H1 (cell line): Measurements from ENCODE around the gene MCM8. TPM values are rescaled to one million over a fixed set of nuclear protein-coding genes. Genes with fewer than 3 reads are reported as not detected.

Experiments used
- CTCF ChIA-PET: fragments of 300-600 bp; sonication (Branson Sonifier 250); formaldehyde crosslinking; loops from one replicate; lab custom pipeline; 2021; ENCODE audit not compliant: partially characterized antibody; lab: Charles Lee
- POLR2A ChIA-PET: fragments of 300-600 bp; sonication (Branson Sonifier 250); formaldehyde crosslinking; loops from one replicate; lab custom pipeline; 2021; ENCODE audit warnings: inconsistent platforms; ENCODE audit not compliant: partially characterized antibody; lab: Charles Lee
- DNase-seq, 2 experiments: peaks; one replicate each; pipeline versions ENCODE4 v3.0.0 to v3.0.0-alpha.2; 2010 to 2022; ENCODE audit warnings: low spot score in 2 of 2, low read depth in 1 of 2, mixed read lengths in 1 of 2
- FAIRE-seq: peaks from 2 replicates; lab custom pipeline; 2011; peaks lifted over from hg19 to GRCh38; lab: Jason Lieb, UNC
- H2AFZ ChIP-seq: 2 replicates; pipeline ENCODE4 v1.8.1; 2012; ENCODE audit warnings: low read length, inconsistent platforms
- H2AK5ac ChIP-seq: 2 replicates; pipeline ENCODE4 v1.6.1; 2013; ENCODE audit warnings: low read depth, low read length
- H2BK120ac ChIP-seq: replicated peaks from 2 replicates; pipeline ENCODE3; 2013; ENCODE audit warnings: low read depth, low read length, inconsistent platforms
- H2BK12ac ChIP-seq: 2 replicates; pipeline ENCODE4 v1.6.1; 2013; ENCODE audit warnings: low read depth, low read length
- H2BK15ac ChIP-seq: 2 replicates; pipeline ENCODE4 v1.6.1; 2013; ENCODE audit warnings: low read length
- H2BK20ac ChIP-seq: 2 replicates; pipeline ENCODE4 v1.6.1; 2013; ENCODE audit warnings: low read length
- H2BK5ac ChIP-seq: 2 replicates; pipeline ENCODE4 v1.6.1; 2013; ENCODE audit warnings: low read depth, low read length
- H3K14ac ChIP-seq: 2 replicates; pipeline ENCODE4 v1.6.1; 2013; ENCODE audit warnings: inconsistent platforms; ENCODE audit not compliant: insufficient read length
- H3K18ac ChIP-seq: 2 replicates; pipeline ENCODE4 v1.6.1; 2013; ENCODE audit warnings: low read length; ENCODE audit errors: extremely low read depth
- H3K23ac ChIP-seq: 2 replicates; pipeline ENCODE4 v1.6.1; 2013; ENCODE audit warnings: inconsistent platforms; ENCODE audit not compliant: insufficient read length
- H3K23me2 ChIP-seq: 2 replicates; pipeline ENCODE4 v1.6.1; 2013; ENCODE audit warnings: low read depth, low read length
- H3K27ac ChIP-seq: 2 replicates; pipeline ENCODE4 v1.6.1; 2011; ENCODE audit warnings: low read depth, low read length, inconsistent platforms
- H3K27me3 ChIP-seq, 4 experiments: replicated peaks in 1 of 4; 1 replicate in 1 of 4; 2 replicates in 3 of 4; pipeline versions ENCODE4 v1.6.1 to v1.8.1; 2011 to 2013; ENCODE audit warnings: low read length in 3 of 4, mild to moderate bottlenecking in 3 of 4, inconsistent platforms in 2 of 4, mixed read lengths in 2 of 4, moderate library complexity in 1 of 4; ENCODE audit not compliant: control insufficient read depth in 3 of 4, insufficient read depth in 3 of 4; ENCODE audit errors: extremely low read depth in 1 of 4
- H3K36me3 ChIP-seq, 4 experiments: 2 replicates each; pipeline versions ENCODE4 v1.6.1 to v1.8.1; 2011 to 2013; ENCODE audit warnings: mild to moderate bottlenecking in 4 of 4, low read length in 3 of 4, moderate library complexity in 2 of 4, control low read depth in 1 of 4, inconsistent platforms in 1 of 4; ENCODE audit not compliant: insufficient read depth in 4 of 4, control insufficient read depth in 2 of 4
- H3K4ac ChIP-seq: replicated peaks from 2 replicates; pipeline ENCODE3; 2013; ENCODE audit warnings: low read length, low read depth, mixed read lengths, inconsistent platforms; ENCODE audit not compliant: insufficient read length
- H3K4me1 ChIP-seq, 4 experiments: replicated peaks in 1 of 4; 1 replicate in 1 of 4; 2 replicates in 3 of 4; pipeline versions ENCODE4 v1.6.1 to v1.8.1; 2011 to 2013; ENCODE audit warnings: low read length in 3 of 4, inconsistent platforms in 2 of 4, mixed read lengths in 1 of 4; ENCODE audit not compliant: insufficient read depth in 4 of 4, control insufficient read depth in 3 of 4
- H3K4me2 ChIP-seq, 2 experiments: 2 replicates each; pipeline versions ENCODE4 v1.6.1 to v1.8.1; 2011 to 2013; ENCODE audit warnings: low read depth in 2 of 2, low read length in 2 of 2, control low read depth in 1 of 2, inconsistent platforms in 1 of 2, mild to moderate bottlenecking in 1 of 2; ENCODE audit not compliant: insufficient read depth in 1 of 2
- H3K4me3 ChIP-seq, 4 experiments: fragments of 200-600, 300-600 bp in 1 of 4; sonication (generic), shearing (Covaris generic), sonication (Bioruptor Twin) in 1 of 4; 2 replicates each; pipeline versions ENCODE4 v1.5.1 to v1.8.1; 2011 to 2016; ENCODE audit warnings: low read length in 4 of 4, low read depth in 3 of 4, control low read depth in 2 of 4, inconsistent platforms in 2 of 4, mild to moderate bottlenecking in 2 of 4, mixed read lengths in 1 of 4, moderate library complexity in 1 of 4; ENCODE audit not compliant: insufficient read depth in 2 of 4; ENCODE audit errors: extremely low read depth in 1 of 4
- H3K56ac ChIP-seq: replicated peaks from 2 replicates; pipeline ENCODE3; 2013; ENCODE audit warnings: low read depth, mild to moderate bottlenecking, mixed read lengths, low read length, inconsistent platforms; ENCODE audit not compliant: insufficient read length
- H3K79me1 ChIP-seq: 2 replicates; pipeline ENCODE4 v1.6.1; 2013; ENCODE audit warnings: low read depth, low read length, control low read depth
- H3K79me2 ChIP-seq, 2 experiments: 2 replicates each; pipeline versions ENCODE4 v1.6.1 to v1.8.1; 2012 to 2013; ENCODE audit warnings: low read length in 2 of 2, mild to moderate bottlenecking in 2 of 2, inconsistent platforms in 1 of 2; ENCODE audit not compliant: insufficient read depth in 2 of 2, control insufficient read depth in 1 of 2
- H3K9ac ChIP-seq, 4 experiments: replicated peaks in 1 of 4; 1 replicate in 1 of 4; 2 replicates in 3 of 4; pipeline versions ENCODE4 v1.6.1 to v1.8.1; 2011 to 2013; ENCODE audit warnings: low read depth in 3 of 4, low read length in 3 of 4, control low read depth in 2 of 4, mild to moderate bottlenecking in 2 of 4, moderate library complexity in 2 of 4, inconsistent platforms in 1 of 4; ENCODE audit errors: extremely low read depth in 1 of 4
- H3K9me3 ChIP-seq, 2 experiments: 2 replicates each; pipeline versions ENCODE4 v1.6.1 to v1.8.1; 2012 to 2013; ENCODE audit warnings: mild to moderate bottlenecking in 2 of 2, moderate library complexity in 2 of 2, control low read depth in 1 of 2, inconsistent platforms in 1 of 2, low read depth in 1 of 2, low read length in 1 of 2, mixed read lengths in 1 of 2; ENCODE audit not compliant: insufficient read depth in 2 of 2
- H4K20me1 ChIP-seq, 2 experiments: replicated peaks in 1 of 2; 2 replicates each; pipeline versions ENCODE3 to v1.8.1; 2011 to 2013; ENCODE audit warnings: inconsistent platforms in 2 of 2, low read length in 2 of 2, mild to moderate bottlenecking in 1 of 2; ENCODE audit not compliant: insufficient read depth in 2 of 2, control insufficient read depth in 1 of 2
- H4K5ac ChIP-seq: 2 replicates; pipeline ENCODE4 v1.6.1; 2013; ENCODE audit warnings: low read length, low read depth, mixed read lengths, inconsistent platforms; ENCODE audit not compliant: insufficient read length
- H4K8ac ChIP-seq: 2 replicates; pipeline ENCODE4 v1.8.0; 2013; ENCODE audit warnings: mild to moderate bottlenecking, moderate library complexity, low read length, inconsistent platforms; ENCODE audit not compliant: insufficient read depth; ENCODE audit errors: extremely low read depth
- H4K91ac ChIP-seq: replicated peaks from 2 replicates; pipeline ENCODE3; 2013; ENCODE audit warnings: low read length, mixed read lengths, inconsistent platforms; ENCODE audit not compliant: insufficient read length
- ASH2L ChIP-seq: fragments of 200-600, 300-600 bp; sonication (generic); IDR thresholded peaks from one replicate; pipeline ENCODE4 v1.7.1; 2017; ENCODE audit warnings: low read length
- CBX8 ChIP-seq: fragments of 300-800, 300-1000 bp; sonication (generic); IDR thresholded peaks from 2 replicates; pipeline ENCODE4 v1.7.1; 2016; ENCODE audit warnings: low read depth, low read length, borderline replicate concordance
- HDAC6 ChIP-seq: IDR thresholded peaks from one replicate; pipeline ENCODE4 v1.7.1; 2012; ENCODE audit warnings: low read depth, mild to moderate bottlenecking, inconsistent platforms, low read length, moderate library complexity
- MAFK ChIP-seq: IDR thresholded peaks from 2 replicates; pipeline ENCODE4 v1.6.1; 2012; ENCODE audit warnings: low read depth, mild to moderate bottlenecking, improper control_type of control experiment, low read length
- RAD21 ChIP-seq, 2 experiments: IDR thresholded peaks in 1 of 2; conservative IDR thresholded peaks in 1 of 2; 2 replicates each; pipeline ENCODE4 v1.6.1; 2011; ENCODE audit warnings: low read depth in 2 of 2, low read length in 2 of 2, improper control_type of control experiment in 1 of 2, inconsistent platforms in 1 of 2, mild to moderate bottlenecking in 1 of 2, moderate library complexity in 1 of 2
- RBBP5 ChIP-seq: IDR thresholded peaks from 2 replicates; pipeline ENCODE4 v1.7.1; 2012; ENCODE audit warnings: low read depth, mild to moderate bottlenecking, inconsistent platforms, low read length, moderate library complexity, borderline replicate concordance
- RXRA ChIP-seq: IDR thresholded peaks from 2 replicates; pipeline ENCODE4 v1.6.1; 2011; ENCODE audit warnings: low read depth, mild to moderate bottlenecking, low read length, moderate library complexity; ENCODE audit not compliant: insufficient read depth
- SP1 ChIP-seq: IDR thresholded peaks from 2 replicates; pipeline ENCODE4 v1.6.1; 2011; ENCODE audit warnings: low read depth, low read length
- TAF7 ChIP-seq: optimal IDR thresholded peaks from 2 replicates; pipeline ENCODE3; 2011; ENCODE audit warnings: low read depth, mild to moderate bottlenecking, inconsistent platforms, low read length, moderate library complexity, borderline replicate concordance
- WGBS, 2 experiments: shearing (Covaris generic) in 1 of 2; methylation state at CpG; one replicate each; pipeline versions ENCODE4 v1.1.6 to v1.1.7; 2013 to 2015; ENCODE audit warnings: low lambda C conversion rate in 2 of 2, mixed read lengths in 2 of 2, inconsistent platforms in 1 of 2, low coverage in 1 of 2, missing lambda C conversion rate in 1 of 2; ENCODE audit not compliant: insufficient replicate concordance in 2 of 2, insufficient coverage in 1 of 2, insufficient read length in 1 of 2; ENCODE audit errors: extremely low coverage in 1 of 2, missing lambda C conversion rate in 1 of 2; 5-methylcytosine and 5-hydroxymethylcytosine counted together
- polyA plus RNA-seq, 7 experiments: library from polyadenylated mRNA; depleted of rRNA in 3 of 7; stranded (reverse) in 5 of 7; unstranded in 2 of 7; fragments of >200 nt in 5 of 7; fragments of 200-250 nt in 2 of 7; gene quantifications; 1 replicate in 5 of 7; 2 replicates in 1 of 7; 4 replicates in 1 of 7; pipeline versions ENCODE4 v1.2.1 to v1.2.3, GENCODE V29; 2011 to 2013; ENCODE audit warnings: missing spikeins in 2 of 7, mixed read lengths in 2 of 7
- total RNA-seq: library from RNA; stranded (reverse); fragmentation: NEBNext Ultra II Directional; extraction: Animal tissue kit (Norgen Biotek cat#: 25700); gene quantifications from 2 replicates; pipeline ENCODE4 v1.2.1, GENCODE V29; 2021
- TF ChIP-seq, protein P1 (sequence below), 3 experiments: IDR thresholded peaks; 1 replicate in 2 of 3; 2 replicates in 1 of 3; pipeline versions ENCODE4 v1.5.1 to v1.6.1; 2011; ENCODE audit warnings: low read length in 3 of 3, mild to moderate bottlenecking in 3 of 3, inconsistent platforms in 2 of 3, low read depth in 1 of 3, moderate library complexity in 1 of 3; ENCODE audit not compliant: insufficient read depth in 1 of 3; ENCODE audit errors: control extremely low read depth in 1 of 3

The MCM8 gene
- total and polyA plus RNA-seq, 2 of the 8 experiments (the other 6 are each of a cell fraction or from before 2014, with no cell fraction given): 7.1 to 31.9 TPM

GRCh38 chr20:5933802-5934436 is 16.5 kb upstream of the MCM8 start:
- Histone ChIP-seq H3K18ac (no peak overlapping the region), H3K4me3 (no peak overlapping the region), H3K23ac (no peak overlapping the region), H3K36me3 (peaks cover 5 to 11% (median 9%) of the 10 kb centered on the region in 4 experiments; a peak in 5 of 8 replicates), H3K27ac (no peak overlapping the region), H3K23me2 (no peaks in the 10 kb centered on the region), H2BK20ac (no peak overlapping the region), H3K14ac (no peak overlapping the region), H2BK15ac (no peak overlapping the region), H3K9ac (no peak overlapping the region), H2AK5ac (no peak overlapping the region), H3K27me3 (no peaks in the 10 kb centered on the region), H4K5ac (no peak overlapping the region), H2AFZ (no peak overlapping the region), H4K20me1 (no peaks in the 10 kb centered on the region), H3K9me3 (no peaks in the 10 kb centered on the region), H3K4ac (no peak overlapping the region), H2BK120ac (no peak overlapping the region), H2BK5ac (no peak overlapping the region), H4K91ac (no peak overlapping the region), H3K4me2 (no peak overlapping the region), H2BK12ac (no peak overlapping the region), H4K8ac (no peak overlapping the region), H3K4me1 (no peaks in the 10 kb centered on the region), H3K79me1 (no peaks in the 10 kb centered on the region), H3K56ac (no peak overlapping the region), H3K79me2 (no peaks in the 10 kb centered on the region)
- ChIA-PET POLR2A (no interaction called here), CTCF (interaction anchor here (0.7 to 4.5 kb wide), 15 partner anchors 15 to 405 kb away, joined by 3 to 37 read pairs (median 4); no protein-coding TSS in a partner anchor)
- 89% methylated on average over 7 of the region's 7 CpGs; no CpG with 5 or more reads in 1 of the 2 experiments for WGBS, 2 experiments
- DNase-seq (no peak), FAIRE-seq (peak; percentile 39)
- TF ChIP-seq, protein P1, sequence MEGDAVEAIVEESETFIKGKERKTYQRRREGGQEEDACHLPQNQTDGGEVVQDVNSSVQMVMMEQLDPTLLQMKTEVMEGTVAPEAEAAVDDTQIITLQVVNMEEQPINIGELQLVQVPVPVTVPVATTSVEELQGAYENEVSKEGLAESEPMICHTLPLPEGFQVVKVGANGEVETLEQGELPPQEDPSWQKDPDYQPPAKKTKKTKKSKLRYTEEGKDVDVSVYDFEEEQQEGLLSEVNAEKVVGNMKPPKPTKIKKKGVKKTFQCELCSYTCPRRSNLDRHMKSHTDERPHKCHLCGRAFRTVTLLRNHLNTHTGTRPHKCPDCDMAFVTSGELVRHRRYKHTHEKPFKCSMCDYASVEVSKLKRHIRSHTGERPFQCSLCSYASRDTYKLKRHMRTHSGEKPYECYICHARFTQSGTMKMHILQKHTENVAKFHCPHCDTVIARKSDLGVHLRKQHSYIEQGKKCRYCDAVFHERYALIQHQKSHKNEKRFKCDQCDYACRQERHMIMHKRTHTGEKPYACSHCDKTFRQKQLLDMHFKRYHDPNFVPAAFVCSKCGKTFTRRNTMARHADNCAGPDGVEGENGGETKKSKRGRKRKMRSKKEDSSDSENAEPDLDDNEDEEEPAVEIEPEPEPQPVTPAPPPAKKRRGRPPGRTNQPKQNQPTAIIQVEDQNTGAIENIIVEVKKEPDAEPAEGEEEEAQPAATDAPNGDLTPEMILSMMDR (IDR thresholded peaks at IDR 0.05; ENCODE audit: control extremely low read depth in 1 of 3, insufficient read depth in 1 of 3, low read depth in 1 of 3, low read length in 3 of 3): peak in 2 of 3 experiments; percentile 26 to 44; a peak in 2 of 4 replicates
- TF ChIP-seq RAD21 (IDR thresholded peaks at IDR 0.05 in 1 of 2, conservative IDR thresholded peaks at IDR 0.05 in 1 of 2; ENCODE audit: low read depth in 2 of 2, low read length in 2 of 2) (peak; percentile 59 to 73), ASH2L (no peak), HDAC6 (no peak), RXRA (no peak), MAFK (no peak), CBX8 (no peak), SP1 (no peak), TAF7 (no peak), RBBP5 (no peak)
